Natural killer cell (primary cell): Measurements from ENCODE around the gene ERGIC2. TPM values are rescaled to one million over a fixed set of nuclear protein-coding genes. Genes with fewer than 3 reads are reported as not detected.

ENCODE experiments used
- ATAC-seq, 3 donors: fragments of 150-1000 bp in 2 of 3; fragments of 200-7000 bp in 1 of 3; cut with Tn5 transposase; 1 replicate in 1 of 3; 2 replicates in 2 of 3; pipeline ENCODE4 v1.10.0; 2021; ENCODE audit warnings: mild to moderate bottlenecking in 2 of 3, moderate library complexity in 2 of 3
- DNase-seq, 2 donors: peaks; one replicate each; pipeline versions ENCODE4 v3.0.0 to v3.0.0-alpha.2; 2013 to 2021; ENCODE audit warnings: mixed read lengths in 1 of 2
- H3K27ac ChIP-seq: one replicate; pipeline ENCODE4 v1.5.1; 2013; ENCODE audit warnings: mild to moderate bottlenecking, low read length
- H3K27me3 ChIP-seq: one replicate; pipeline ENCODE4 v1.6.1; 2013; ENCODE audit warnings: low read length; ENCODE audit not compliant: control insufficient read depth, insufficient read depth
- H3K36me3 ChIP-seq: one replicate; pipeline ENCODE4 v1.6.1; 2013; ENCODE audit warnings: low read length; ENCODE audit not compliant: control insufficient read depth, insufficient read depth
- H3K4me1 ChIP-seq: one replicate; pipeline ENCODE4 v1.6.1; 2013; ENCODE audit warnings: low read length; ENCODE audit not compliant: control insufficient read depth, insufficient read depth
- H3K4me3 ChIP-seq: one replicate; pipeline ENCODE4 v1.5.1; 2013; ENCODE audit warnings: low read length
- H3K9me3 ChIP-seq: one replicate; pipeline ENCODE4 v1.6.1; 2013; ENCODE audit warnings: low read length; ENCODE audit not compliant: control insufficient read depth, insufficient read depth
- H3K27ac Mint-ChIP-seq, 2 donors: one replicate each; pipeline ENCODE4 v1.8.0; 2022; ENCODE audit warnings: mild to moderate bottlenecking in 2 of 2, mixed read lengths in 2 of 2, moderate library complexity in 1 of 2
- H3K27me3 Mint-ChIP-seq, 2 donors: one replicate each; pipeline ENCODE4 v1.8.0; 2022; ENCODE audit warnings: low read depth in 2 of 2, mixed read lengths in 2 of 2
- H3K36me3 Mint-ChIP-seq: one replicate; pipeline ENCODE4 v1.8.0; 2022; ENCODE audit warnings: mixed read lengths
- H3K4me1 Mint-ChIP-seq, 2 donors: one replicate each; pipeline ENCODE4 v1.8.0; 2022; ENCODE audit warnings: mixed read lengths in 2 of 2
- H3K4me3 Mint-ChIP-seq: one replicate; pipeline ENCODE4 v1.8.0; 2022; ENCODE audit warnings: mild to moderate bottlenecking, moderate library complexity, mixed read lengths
- H3K9me3 Mint-ChIP-seq, 2 donors: one replicate each; pipeline ENCODE4 v1.8.0; 2022; ENCODE audit warnings: mixed read lengths in 2 of 2
- WGBS: methylation state at CpG from one replicate; pipeline ENCODE4 v1.1.7; 2013; ENCODE audit warnings: missing lambda C conversion rate; ENCODE audit not compliant: insufficient coverage; 5-methylcytosine and 5-hydroxymethylcytosine counted together
- intact Hi-C: fragments of 100-400 bp; cut with micrococcal nuclease; formaldehyde crosslinking; loops from one replicate; pipeline ENCODE4 v1.14.2; 2022
- total RNA-seq, 4 donors: library from RNA; stranded (reverse); fragments of 120-200 nt in 1 of 4; gene quantifications; one replicate each; pipeline versions ENCODE4 v1.2.3 to v1.2.4, GENCODE V29; 2013 to 2022
- TF ChIP-seq, protein P1 (sequence below): fragments of 200-600 bp; IDR thresholded peaks from one replicate; pipeline ENCODE4 v1.8.0; 2022; ENCODE audit warnings: antibody characterized with exemption

Gene ERGIC2
- total RNA-seq, 3 donors from 2014 or later (not counting 1 experiment from before 2014, with no cell fraction given) = 28.7 to 46.9 (median 37.2) TPM

GRCh38 chr12:29428633-29429032 lies 47.7 kb upstream of the ERGIC2 start:
- Histone ChIP-seq H3K36me3 (no peaks in the 10 kb centered on the region), H3K9me3 (no peaks in the 10 kb centered on the region), H3K27ac (no peak overlapping the region), H3K4me1 (no peaks in the 10 kb centered on the region), H3K4me3 (no peak overlapping the region), H3K27me3 (peaks cover 5% of the 10 kb centered on the region)
- ATAC-seq = peak in 1 of 3 donors; percentile 60
- TF ChIP-seq, protein P1, sequence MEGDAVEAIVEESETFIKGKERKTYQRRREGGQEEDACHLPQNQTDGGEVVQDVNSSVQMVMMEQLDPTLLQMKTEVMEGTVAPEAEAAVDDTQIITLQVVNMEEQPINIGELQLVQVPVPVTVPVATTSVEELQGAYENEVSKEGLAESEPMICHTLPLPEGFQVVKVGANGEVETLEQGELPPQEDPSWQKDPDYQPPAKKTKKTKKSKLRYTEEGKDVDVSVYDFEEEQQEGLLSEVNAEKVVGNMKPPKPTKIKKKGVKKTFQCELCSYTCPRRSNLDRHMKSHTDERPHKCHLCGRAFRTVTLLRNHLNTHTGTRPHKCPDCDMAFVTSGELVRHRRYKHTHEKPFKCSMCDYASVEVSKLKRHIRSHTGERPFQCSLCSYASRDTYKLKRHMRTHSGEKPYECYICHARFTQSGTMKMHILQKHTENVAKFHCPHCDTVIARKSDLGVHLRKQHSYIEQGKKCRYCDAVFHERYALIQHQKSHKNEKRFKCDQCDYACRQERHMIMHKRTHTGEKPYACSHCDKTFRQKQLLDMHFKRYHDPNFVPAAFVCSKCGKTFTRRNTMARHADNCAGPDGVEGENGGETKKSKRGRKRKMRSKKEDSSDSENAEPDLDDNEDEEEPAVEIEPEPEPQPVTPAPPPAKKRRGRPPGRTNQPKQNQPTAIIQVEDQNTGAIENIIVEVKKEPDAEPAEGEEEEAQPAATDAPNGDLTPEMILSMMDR = no peak
- Mint-ChIP-seq H3K36me3 (no peaks in the 10 kb centered on the region), H3K9me3 (no peaks in the 10 kb centered on the region), H3K27ac (no peak overlapping the region), H3K27me3 (peaks cover 0 to 6% of the 10 kb centered on the region in 2 donors), H3K4me3 (no peak overlapping the region), H3K4me1 (no peaks in the 10 kb centered on the region)
- peak in 1 of 2 donors; percentile 6 for DNase-seq
- intact Hi-C loops = no loop called here

- Histone ChIP-seq H3K4me1 (no peaks in the 10 kb centered on the region), H3K27me3 (peaks cover 5% of the 10 kb centered on the region), H3K36me3 (no peaks in the 10 kb centered on the region), H3K9me3 (no peaks in the 10 kb centered on the region), H3K4me3 (no peak overlapping the region), H3K27ac (no peak overlapping the region)
- TF ChIP-seq, protein P1 = no peak
- Mint-ChIP-seq H3K4me1 (no peaks in the 10 kb centered on the region), H3K36me3 (no peaks in the 10 kb centered on the region), H3K4me3 (no peak overlapping the region), H3K27me3 (peaks cover 0 to 6% of the 10 kb centered on the region in 2 donors), H3K27ac (no peak overlapping the region), H3K9me3 (no peaks in the 10 kb centered on the region)
- ATAC-seq = peak in 1 of 3 donors; percentile 58
- intact Hi-C loops = no loop called here
- DNase-seq = peak in 1 of 2 donors; percentile 41
- 4% methylated on average over 4 of the region's 4 CpGs for WGBS
Measured at GRCh38 chr12:29427964-29428363, 47.0 kb upstream of the ERGIC2 start.

DNA sequence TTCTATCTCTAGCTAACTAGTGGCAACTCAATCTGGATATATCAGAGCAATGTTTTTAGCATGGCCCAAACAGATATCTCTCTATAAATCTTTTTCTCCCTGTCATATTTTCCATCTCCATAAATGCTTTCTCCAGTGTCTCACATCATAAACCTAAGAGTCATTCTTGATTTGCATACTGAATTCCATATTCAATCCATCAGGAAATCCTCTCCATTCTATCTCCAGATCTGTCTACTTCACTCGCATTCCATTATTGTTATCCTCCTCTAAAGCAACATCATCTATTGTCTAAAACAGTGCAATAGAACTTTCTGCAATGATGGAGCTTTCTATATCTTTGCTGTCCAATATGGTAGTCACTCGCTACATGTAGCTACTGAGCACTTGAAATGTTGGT lies 45.5 kb upstream of the ERGIC2 start:
- H3K4me3 Mint-ChIP-seq = no peak overlapping the region
- intact Hi-C loops = no loop called here
- TF ChIP-seq, protein P1 = no peak
- DNase-seq = no peak
- Histone ChIP-seq H3K27ac (no peak overlapping the region), H3K9me3 (no peaks in the 10 kb centered on the region), H3K36me3 (no peaks in the 10 kb centered on the region), H3K27me3 (peaks cover 5% of the 10 kb centered on the region), H3K4me1 (no peaks in the 10 kb centered on the region), H3K4me3 (no peak overlapping the region)
- no peaks in the 10 kb centered on the region for H3K36me3 Mint-ChIP-seq
- H3K27ac Mint-ChIP-seq = no peak overlapping the region
- no peak for ATAC-seq
- H3K9me3 Mint-ChIP-seq = no peaks in the 10 kb centered on the region
- 95% methylated on average over 2 of the region's 2 CpGs for WGBS
- no peaks in the 10 kb centered on the region for H3K4me1 Mint-ChIP-seq
- H3K27me3 Mint-ChIP-seq = peaks cover 0 to 2% of the 10 kb centered on the region in 2 donors

DNA sequence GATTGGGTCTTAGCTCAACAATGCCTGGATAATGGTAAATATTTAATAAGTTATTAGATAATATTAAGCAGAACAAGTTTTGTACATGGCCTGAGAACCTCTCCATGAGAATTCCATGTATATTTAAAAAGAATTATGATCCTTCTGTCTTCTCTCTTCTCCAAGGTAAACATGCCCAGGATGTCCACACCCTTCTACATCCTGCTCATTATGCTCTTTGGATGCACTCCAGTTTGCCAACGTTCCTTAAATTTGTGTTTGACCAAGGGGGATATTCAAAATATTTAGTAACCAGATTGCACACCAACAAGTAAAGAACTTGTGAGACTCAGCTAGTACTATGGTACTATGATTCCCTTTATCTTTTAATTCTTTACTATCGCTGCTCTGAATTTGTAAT lies 44.8 kb upstream of the ERGIC2 start:
- Histone ChIP-seq H3K36me3 (no peaks in the 10 kb centered on the region), H3K4me3 (no peak overlapping the region), H3K4me1 (no peaks in the 10 kb centered on the region), H3K27me3 (peaks cover 5% of the 10 kb centered on the region), H3K9me3 (no peaks in the 10 kb centered on the region), H3K27ac (no peak overlapping the region)
- no peaks in the 10 kb centered on the region for H3K4me1 Mint-ChIP-seq
- TF ChIP-seq, protein P1 = no peak
- H3K4me3 Mint-ChIP-seq = no peak overlapping the region
- H3K9me3 Mint-ChIP-seq = no peaks in the 10 kb centered on the region
- H3K27ac Mint-ChIP-seq = no peak overlapping the region
- no peaks in the 10 kb centered on the region for H3K36me3 Mint-ChIP-seq
- WGBS = 75% methylated on average over 1 of the region's 2 CpGs
- intact Hi-C loops = no loop called here
- peaks cover 0 to 2% of the 10 kb centered on the region in 2 donors for H3K27me3 Mint-ChIP-seq
- DNase-seq (no peak), ATAC-seq (no peak)
